ENCODE results near the gene GRIP2. TPM values are rescaled to one million over a fixed set of nuclear protein-coding genes. Genes with fewer than 3 reads are reported as not detected.

Gene GRIP2
- polyA plus RNA-seq, 1 donor (not counting 4 experiments of a cell fraction or from before 2014, with no cell fraction given), result 0.01 TPM

- Histone ChIP-seq H3K4me2 (ENCODE audit: control insufficient read depth, extremely low read depth, insufficient read depth, low read depth, low read length) (no peak overlapping the region), H3K9me3 (ENCODE audit: control insufficient read depth, low read depth, low read length) (no peaks in the 10 kb centered on the region), H3K27me3 (ENCODE audit: control insufficient read depth, extremely low read depth, insufficient read depth, low read length) (peaks cover 8% of the 10 kb centered on the region), H4K20me1 (ENCODE audit: control insufficient read depth, extremely low read depth, insufficient read depth, low read length) (no peaks in the 10 kb centered on the region), H3K9ac (ENCODE audit: control insufficient read depth, extremely low read depth, insufficient read depth, low read length) (no peak overlapping the region), H3K79me2 (ENCODE audit: control insufficient read depth, insufficient read depth, low read length) (no peaks in the 10 kb centered on the region), H2AFZ (ENCODE audit: control insufficient read depth, low read length) (no peak overlapping the region), H3K36me3 (ENCODE audit: control insufficient read depth in 2 of 2, extremely low read depth in 1 of 2, insufficient read depth in 2 of 2, low read length in 2 of 2) (no peaks in the 10 kb centered on the region), H3K27ac (ENCODE audit: control insufficient read depth, insufficient read depth, low read length) (no peak overlapping the region), H3K4me1 (ENCODE audit: control insufficient read depth, extremely low read depth, insufficient read depth, low read length) (peaks cover 4% of the 10 kb centered on the region), H3K9me1 (ENCODE audit: control insufficient read depth, extremely low read depth, insufficient read depth, low read length) (no peaks in the 10 kb centered on the region), H3K4me3 (ENCODE audit: control insufficient read depth in 2 of 3, extremely low read depth in 1 of 3, insufficient read depth in 2 of 3, low read depth in 1 of 3, low read length in 3 of 3) (no peak overlapping the region)
- FAIRE-seq (no peak), DNase-seq (ENCODE audit: low read depth, low spot score) (no peak)
- TF ChIP-seq CTCF (optimal IDR thresholded peaks at IDR 0.05 in 1 of 3, IDR thresholded peaks at IDR 0.05 in 1 of 3, conservative IDR thresholded peaks at IDR 0.05 in 1 of 3; ENCODE audit: extremely low read depth in 1 of 3, insufficient read depth in 2 of 3, low read length in 3 of 3), result no peak
- no peak for TF ChIP-seq EZH2 (IDR thresholded peaks at IDR 0.05; ENCODE audit: low read length)
- dilution Hi-C loops (cut with MboI; ENCODE audit: extremely low pct_ligation_motif_present, low sequenced_read_pairs), result no loop called here
These were observed 779 bp downstream of the GRIP2 start for GRCh38 chr3:14539384-14539741.

- no peak overlapping the region for H2AFZ ChIP-seq (ENCODE audit: control insufficient read depth, low read length)
- FAIRE-seq, result no peak
- H3K9me1 ChIP-seq (ENCODE audit: control insufficient read depth, extremely low read depth, insufficient read depth, low read length), result no peaks in the 10 kb centered on the region
- TF ChIP-seq EZH2 (IDR thresholded peaks at IDR 0.05; ENCODE audit: low read length) (no peak), CTCF (optimal IDR thresholded peaks at IDR 0.05 in 1 of 3, IDR thresholded peaks at IDR 0.05 in 1 of 3, conservative IDR thresholded peaks at IDR 0.05 in 1 of 3; ENCODE audit: extremely low read depth in 1 of 3, insufficient read depth in 2 of 3, low read length in 3 of 3) (no peak)
- H3K36me3 ChIP-seq (ENCODE audit: control insufficient read depth in 2 of 2, extremely low read depth in 1 of 2, insufficient read depth in 2 of 2, low read length in 2 of 2), result no peaks in the 10 kb centered on the region
- no peaks in the 10 kb centered on the region for H3K79me2 ChIP-seq (ENCODE audit: control insufficient read depth, insufficient read depth, low read length)
- H3K9ac ChIP-seq (ENCODE audit: control insufficient read depth, extremely low read depth, insufficient read depth, low read length), result no peak overlapping the region
- dilution Hi-C loops (cut with MboI; ENCODE audit: extremely low pct_ligation_motif_present, low sequenced_read_pairs), result no loop called here
- no peak overlapping the region for H3K27ac ChIP-seq (ENCODE audit: control insufficient read depth, insufficient read depth, low read length)
- H3K9me3 ChIP-seq (ENCODE audit: control insufficient read depth, low read depth, low read length), result no peaks in the 10 kb centered on the region
- no peaks in the 10 kb centered on the region for H4K20me1 ChIP-seq (ENCODE audit: control insufficient read depth, extremely low read depth, insufficient read depth, low read length)
- H3K4me1 ChIP-seq (ENCODE audit: control insufficient read depth, extremely low read depth, insufficient read depth, low read length), result peaks cover 11% of the 10 kb centered on the region
- no peak for DNase-seq (ENCODE audit: low read depth, low spot score)
- peaks cover 8% of the 10 kb centered on the region for H3K27me3 ChIP-seq (ENCODE audit: control insufficient read depth, extremely low read depth, insufficient read depth, low read length)
- H3K4me2 ChIP-seq (ENCODE audit: control insufficient read depth, extremely low read depth, insufficient read depth, low read depth, low read length), result no peak overlapping the region
- H3K4me3 ChIP-seq (ENCODE audit: control insufficient read depth in 2 of 3, extremely low read depth in 1 of 3, insufficient read depth in 2 of 3, low read depth in 1 of 3, low read length in 3 of 3), result no peak overlapping the region
These were observed 1.6 kb downstream of the GRIP2 start for GRCh38 chr3:14538451-14539088.
